OCI-LY7 (cell line): Measurements from ENCODE around the gene NKG7.

Experiments used
- EZH2phosphoT487 ChIP-seq: fragments of 200-600 bp; sonication (generic); IDR thresholded peaks from 2 replicates; pipeline ENCODE4 v1.6.1; 2018; ENCODE audit warnings: low read depth, borderline replicate concordance, mild to moderate bottlenecking, mixed run types, antibody characterized with exemption, low read length, moderate library complexity, mixed read lengths
- TF ChIP-seq, protein P1 (sequence below): fragments of 200-600 bp; sonication (generic); conservative IDR thresholded peaks from 2 replicates; pipeline ENCODE4 v1.5.1; 2014; ENCODE audit warnings: mild to moderate bottlenecking, antibody characterized with exemption, low read length, moderate library complexity, mixed read lengths

DNA sequence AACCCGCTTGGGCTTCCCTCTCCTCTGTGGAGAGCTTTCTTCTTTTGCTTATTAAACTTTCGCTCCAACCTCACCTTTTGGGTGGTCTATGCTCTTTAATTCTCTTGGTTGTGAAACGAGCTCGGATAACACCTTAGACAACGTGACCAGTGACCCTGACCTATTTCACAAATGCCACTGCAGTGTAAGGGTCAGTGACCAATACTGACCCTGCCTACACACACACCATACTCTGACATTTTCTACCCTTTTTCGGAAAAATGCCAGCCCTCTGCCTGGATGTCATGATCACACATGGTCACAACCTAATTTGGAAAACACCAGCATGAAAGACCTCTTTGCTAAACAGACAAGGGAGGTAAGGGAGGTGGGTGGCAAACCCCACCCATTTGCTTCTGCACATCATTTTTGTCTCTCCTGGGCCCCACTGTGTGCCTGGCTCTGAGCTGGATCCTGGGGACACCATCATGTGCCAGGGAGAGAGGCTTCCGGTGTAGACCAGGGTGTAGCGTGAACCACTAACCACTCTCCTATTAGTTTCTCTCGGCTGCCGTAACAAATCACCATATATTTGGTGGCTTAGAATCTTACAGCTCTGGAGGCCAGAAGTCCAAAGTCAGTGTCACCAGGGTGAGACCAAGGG lies 16.2 kb downstream of the NKG7 start:
- TF ChIP-seq, protein P1, sequence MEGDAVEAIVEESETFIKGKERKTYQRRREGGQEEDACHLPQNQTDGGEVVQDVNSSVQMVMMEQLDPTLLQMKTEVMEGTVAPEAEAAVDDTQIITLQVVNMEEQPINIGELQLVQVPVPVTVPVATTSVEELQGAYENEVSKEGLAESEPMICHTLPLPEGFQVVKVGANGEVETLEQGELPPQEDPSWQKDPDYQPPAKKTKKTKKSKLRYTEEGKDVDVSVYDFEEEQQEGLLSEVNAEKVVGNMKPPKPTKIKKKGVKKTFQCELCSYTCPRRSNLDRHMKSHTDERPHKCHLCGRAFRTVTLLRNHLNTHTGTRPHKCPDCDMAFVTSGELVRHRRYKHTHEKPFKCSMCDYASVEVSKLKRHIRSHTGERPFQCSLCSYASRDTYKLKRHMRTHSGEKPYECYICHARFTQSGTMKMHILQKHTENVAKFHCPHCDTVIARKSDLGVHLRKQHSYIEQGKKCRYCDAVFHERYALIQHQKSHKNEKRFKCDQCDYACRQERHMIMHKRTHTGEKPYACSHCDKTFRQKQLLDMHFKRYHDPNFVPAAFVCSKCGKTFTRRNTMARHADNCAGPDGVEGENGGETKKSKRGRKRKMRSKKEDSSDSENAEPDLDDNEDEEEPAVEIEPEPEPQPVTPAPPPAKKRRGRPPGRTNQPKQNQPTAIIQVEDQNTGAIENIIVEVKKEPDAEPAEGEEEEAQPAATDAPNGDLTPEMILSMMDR, result no peak
- no peak for TF ChIP-seq EZH2phosphoT487
